ENCODE measurements around the gene OLFML3.
"Not testable (repeated sequence)": the region's sequence is repeated elsewhere in the genome, so short reads cannot be mapped to it uniquely, and the experiment has no call there.

Gene OLFML3

DNA sequence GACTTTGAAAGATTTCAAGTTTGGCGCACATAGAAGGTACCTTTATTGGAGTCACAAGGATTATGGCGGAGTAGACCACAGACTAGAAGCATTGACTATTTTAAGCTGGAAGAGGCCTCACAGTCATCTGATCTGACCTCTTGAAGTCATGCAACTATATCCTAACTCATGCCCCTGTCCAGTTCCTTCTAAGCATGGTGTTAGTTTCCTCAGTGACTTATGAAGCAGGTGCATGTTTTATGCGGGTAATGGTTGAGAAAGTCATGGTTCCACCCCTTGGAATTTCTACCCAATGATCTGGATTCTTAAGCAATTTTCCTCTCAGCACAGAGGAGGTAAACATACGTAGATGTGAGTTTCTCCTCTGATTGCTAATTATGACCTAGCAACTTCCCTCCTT, 11.7 kb downstream of the OLFML3 start:
- DNase-seq (ENCODE audit: low read depth in 1 of 2, low spot score in 1 of 2): no peak

DNA sequence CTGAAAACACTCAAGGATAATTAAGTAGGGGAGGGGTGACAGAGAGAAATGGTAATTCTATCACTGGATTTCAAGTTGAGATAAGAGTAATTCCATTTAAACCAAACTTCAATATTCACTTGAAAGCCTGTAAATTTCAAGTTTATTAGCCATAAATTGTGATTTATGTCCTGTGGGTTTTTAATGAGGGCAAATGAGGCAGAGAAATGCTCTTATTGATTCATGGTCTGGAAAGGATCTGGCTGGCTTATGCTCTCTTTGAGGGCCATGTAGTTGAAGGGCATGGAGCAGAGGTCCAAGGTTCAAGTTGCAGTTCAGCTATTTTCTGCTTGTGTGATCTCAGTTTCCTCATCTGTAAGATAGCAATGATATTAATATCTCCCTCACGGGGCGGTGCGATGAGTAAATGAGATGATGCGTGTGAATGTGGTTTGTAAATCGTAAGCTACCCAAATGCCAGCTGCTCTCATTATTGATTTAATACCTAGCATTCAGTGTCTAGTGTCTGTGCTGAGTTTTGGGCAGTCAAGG, 12.3 kb downstream of the OLFML3 start:
- DNase-seq (ENCODE audit: low read depth in 1 of 2, low spot score in 1 of 2): no peak

DNA sequence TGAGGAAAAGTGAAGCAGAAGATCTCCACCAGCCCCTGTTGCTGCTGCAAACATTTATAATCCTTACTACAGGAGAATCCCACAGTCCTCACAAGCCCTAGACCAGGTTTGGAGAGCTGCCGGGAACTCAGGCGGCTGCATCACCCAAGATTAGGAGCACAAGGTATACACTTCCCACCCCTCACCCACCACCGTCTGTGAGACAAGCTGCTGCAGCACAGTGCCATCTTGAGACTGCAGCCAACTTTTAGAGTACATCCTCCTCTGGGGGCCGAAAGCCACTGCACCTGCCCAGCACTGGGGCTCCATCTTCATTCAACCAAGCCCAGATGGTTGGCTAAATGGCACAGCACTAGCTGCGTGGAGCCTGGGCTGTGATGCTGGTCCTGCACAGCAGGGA, 13.8 kb downstream of the OLFML3 start:
- DNase-seq (ENCODE audit: low read depth in 1 of 2, low spot score in 1 of 2): no peak

DNA sequence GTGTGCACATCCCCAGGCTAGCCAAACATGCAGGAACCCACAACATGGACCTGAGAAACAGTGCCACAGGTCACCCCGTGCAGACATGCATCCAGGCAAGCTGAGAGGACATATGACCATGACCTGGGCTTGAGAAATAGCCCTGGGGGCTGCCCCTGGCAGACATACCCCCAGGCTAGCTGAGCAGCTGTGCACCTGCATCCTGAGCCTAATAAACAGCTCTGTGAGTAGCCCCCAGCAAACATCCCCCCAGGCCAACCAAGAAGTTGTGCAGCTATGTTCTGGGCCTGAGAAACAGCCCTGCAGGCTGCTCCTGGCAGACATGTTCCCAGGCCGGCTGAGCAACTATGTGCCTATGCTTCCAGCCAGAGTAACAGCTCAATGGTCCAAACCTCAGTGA, 14.5 kb downstream of the OLFML3 start:
- no peak for DNase-seq (ENCODE audit: low read depth in 1 of 2, low spot score in 1 of 2)

DNA sequence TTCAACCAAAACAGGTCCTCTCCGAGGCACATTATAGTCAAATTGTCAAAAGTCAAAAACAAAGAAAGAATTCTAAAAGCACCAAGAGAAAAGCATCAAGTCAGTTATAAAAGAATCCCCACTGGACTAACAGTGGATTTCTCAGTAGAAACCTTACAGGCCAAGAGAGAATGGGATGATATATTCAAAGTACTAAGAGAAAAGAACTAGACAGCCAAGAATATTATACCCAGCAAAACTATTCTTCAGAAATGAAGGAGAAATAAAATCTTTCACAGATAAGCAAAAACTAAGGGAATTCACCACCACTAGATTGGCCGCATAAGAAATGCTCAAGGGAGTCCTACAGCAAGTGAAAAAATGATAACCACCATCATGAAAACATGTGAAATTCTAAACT, 16.1 kb downstream of the OLFML3 start:
- no peak for DNase-seq (ENCODE audit: low read depth in 1 of 2, low spot score in 1 of 2)

DNA sequence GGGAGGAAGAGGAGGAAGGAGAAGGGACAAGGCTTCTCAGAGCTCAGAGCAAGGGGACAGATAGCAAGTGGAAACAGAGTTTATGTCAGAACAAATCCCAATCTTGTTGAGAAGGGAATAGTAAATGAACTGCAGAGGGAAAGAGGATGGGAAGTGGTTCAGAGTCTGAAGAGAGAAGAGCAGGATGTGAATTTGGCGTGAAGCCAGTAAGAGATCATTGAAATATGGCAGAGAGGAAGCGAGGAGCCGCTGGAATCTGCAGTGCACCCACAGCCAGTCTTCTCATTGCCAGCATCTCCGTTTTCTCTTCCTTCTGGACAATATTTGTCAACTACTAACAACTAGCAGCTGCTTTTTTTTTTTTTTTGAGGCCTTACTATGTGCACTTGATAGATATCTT, 19.1 kb downstream of the OLFML3 start:
- DNase-seq (ENCODE audit: low read depth in 1 of 2, low spot score in 1 of 2): no peak

DNA sequence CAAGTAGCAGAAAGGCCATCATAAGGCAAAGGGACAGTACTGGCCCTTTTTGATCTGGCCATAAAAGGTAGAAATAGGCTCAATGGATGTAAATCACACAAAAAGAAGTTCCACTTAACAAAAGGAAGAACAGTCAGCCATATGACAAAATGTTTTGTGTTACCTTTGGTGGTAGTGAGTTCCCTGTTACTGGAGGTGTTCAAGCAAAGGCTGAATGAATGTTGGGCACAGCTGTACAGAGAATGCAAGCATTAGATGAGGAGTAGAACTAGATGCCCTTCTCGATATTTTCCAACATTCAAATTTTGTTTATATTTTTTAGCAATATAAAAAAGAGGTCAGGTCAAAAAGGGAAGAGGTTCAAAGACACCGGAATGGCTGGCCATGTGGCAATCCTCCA, 20.0 kb downstream of the OLFML3 start:
- no peak for DNase-seq (ENCODE audit: low read depth in 1 of 2, low spot score in 1 of 2)

DNA sequence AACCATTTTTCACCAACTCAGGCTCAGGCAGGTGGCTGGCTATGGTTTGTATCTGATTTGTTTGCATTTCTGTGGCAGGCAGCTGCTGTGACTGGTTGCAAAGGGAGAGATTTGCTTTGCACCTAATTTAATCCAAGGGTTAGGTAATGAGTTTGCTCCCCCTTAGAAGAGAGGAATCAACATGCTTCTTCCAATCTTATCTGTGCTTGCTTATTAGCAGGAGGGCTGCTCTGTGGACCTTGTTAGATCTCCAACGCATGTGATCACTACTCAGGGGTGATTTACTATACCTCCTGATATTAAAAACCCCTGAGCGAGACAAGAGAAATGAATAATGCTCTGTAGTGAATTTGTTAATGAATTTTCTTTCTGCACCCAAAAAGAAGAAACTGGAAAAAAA, 20.5 kb downstream of the OLFML3 start:
- DNase-seq (ENCODE audit: low read depth in 1 of 2, low spot score in 1 of 2): no peak

DNA sequence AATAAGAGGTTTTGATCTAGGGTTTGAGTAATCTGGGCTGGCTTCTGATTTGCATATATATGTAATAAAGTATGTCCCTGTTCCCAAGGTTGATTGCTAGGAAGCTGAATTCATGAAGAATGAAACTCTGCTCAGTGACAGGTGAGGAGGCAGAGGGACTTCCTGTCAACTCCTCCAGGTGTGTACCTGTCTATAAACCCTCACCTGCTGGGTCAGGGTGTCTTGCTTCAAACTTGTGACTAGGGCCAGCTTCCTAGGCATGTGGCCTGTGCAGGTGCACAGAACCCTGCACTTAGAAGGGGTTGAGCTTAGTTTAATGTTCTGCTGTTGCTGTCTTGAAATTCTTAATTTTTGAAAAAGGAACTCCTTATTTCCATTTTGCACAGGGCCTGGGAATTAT, 21.1 kb downstream of the OLFML3 start:
- no peak for DNase-seq (ENCODE audit: low read depth in 1 of 2, low spot score in 1 of 2)

DNA sequence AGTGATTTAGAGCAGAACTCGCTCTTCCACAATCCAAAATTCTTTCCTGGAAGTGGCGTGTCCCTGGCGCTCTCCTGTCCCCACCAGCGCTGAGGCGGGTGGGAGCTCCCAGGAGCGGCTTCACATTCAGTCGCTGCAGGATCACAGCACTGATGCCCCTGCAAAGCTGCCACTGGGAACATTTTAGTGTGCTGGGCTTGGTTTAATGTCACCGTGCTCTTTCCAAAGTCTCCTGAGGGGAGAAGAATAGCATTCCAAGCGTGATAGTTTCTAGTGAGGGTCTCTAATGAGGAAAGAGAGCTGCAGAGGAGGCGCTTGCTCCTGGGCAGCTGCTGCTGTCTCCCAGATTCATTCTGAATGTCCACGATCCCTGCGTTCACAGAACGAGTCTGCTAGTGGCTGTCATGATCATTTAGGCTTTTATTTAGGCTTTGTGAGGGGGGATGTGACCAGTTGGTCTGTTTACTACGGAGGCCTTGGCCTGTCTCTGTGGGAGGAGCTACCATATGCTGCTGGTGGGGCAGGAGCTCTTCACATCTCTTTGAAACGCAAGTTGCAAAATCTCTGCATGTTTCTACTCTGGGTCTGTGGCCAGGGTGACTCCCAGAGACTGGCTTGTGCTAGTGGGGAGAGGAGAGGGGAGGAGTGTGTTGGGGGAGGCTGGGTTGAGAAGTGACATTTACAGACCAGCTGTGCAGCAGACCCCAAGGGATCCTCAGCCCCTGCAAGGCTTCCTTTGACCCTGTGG, 23.4 kb downstream of the OLFML3 start:
- DNase-seq (ENCODE audit: low read depth in 1 of 2, low spot score in 1 of 2): no peak

DNA sequence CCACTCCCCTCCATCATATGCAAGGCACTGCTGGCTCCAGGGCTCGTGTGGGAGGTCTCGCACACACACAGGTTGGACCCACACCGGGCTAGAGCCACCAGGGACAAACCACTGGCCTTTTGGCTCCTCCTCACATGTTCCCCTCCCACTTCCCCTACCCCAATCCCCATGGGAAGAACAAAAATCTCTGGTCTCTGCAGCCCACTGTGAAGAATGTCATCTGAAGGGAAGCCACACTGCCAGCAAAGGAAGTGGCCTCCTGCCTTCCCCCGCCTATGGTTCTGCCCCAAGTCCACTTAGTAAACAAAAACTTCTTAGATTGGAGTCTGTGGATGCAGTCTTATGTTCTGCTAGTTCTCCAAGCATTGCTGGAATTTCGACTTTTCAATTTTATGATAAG, 24.2 kb downstream of the OLFML3 start:
- DNase-seq (ENCODE audit: low read depth in 1 of 2, low spot score in 1 of 2): no peak

DNA sequence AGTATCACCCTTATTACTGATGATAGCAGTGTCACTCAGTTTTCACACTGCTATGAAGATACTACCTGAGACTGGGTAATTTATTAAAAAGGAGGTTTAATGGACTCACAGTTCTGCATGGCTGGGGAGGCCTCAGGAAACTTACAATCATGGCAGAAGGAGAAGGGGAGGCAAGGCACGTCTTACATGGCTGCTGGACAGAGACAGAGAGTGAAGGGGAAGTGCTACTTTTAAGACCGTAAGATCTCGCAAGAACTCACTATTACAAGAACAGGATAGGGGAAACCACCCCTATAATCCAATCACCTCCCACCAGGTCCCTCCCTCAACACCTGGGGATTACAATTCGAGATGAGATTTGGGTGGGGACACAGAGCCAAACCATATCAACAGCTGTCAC, 27.6 kb downstream of the OLFML3 start:
- DNase-seq (ENCODE audit: low read depth in 1 of 2, low spot score in 1 of 2): not testable (repeated sequence)

DNA sequence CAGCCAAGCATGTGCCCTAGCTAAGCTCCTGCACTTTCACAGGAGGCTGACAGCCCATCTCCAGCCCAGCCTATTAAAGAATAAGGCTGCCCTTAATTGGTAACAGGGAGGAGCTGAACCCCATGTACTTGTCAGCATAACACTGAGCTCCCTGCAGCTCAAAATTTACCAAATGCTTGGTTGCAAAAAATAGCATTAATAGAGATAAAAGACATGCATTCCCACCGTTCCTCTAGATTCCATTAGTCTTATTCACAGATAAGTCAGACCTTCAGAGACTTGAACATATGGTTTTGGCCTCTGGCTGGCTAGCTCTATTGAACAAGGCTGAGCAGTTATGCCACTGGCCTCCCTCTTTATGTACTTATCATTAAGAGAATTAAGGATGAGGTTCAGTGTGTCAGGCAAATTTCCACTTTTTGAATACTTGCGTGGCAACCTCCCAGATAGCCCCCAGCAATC, 29.2 kb downstream of the OLFML3 start:
- DNase-seq (ENCODE audit: low read depth in 1 of 2, low spot score in 1 of 2): no peak

DNA sequence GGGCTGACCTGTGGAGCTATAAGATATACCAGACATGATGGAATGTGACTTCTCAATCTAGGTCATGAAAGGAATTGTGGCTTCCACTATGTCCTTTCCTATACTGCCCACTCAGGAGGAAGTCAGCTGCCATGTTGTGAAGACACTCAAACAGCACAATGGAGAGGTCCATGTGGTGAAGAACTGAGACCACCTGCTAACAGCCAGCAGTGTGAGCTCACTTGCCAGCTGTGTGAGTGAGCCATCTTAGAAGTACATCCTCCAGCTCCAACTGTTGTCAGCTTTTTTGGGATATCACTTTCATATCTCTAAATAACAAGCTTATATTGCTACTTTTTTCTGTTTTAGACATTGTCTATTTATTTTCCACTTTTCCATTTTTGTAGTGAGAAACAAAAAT, 29.7 kb downstream of the OLFML3 start:
- DNase-seq (ENCODE audit: low read depth in 1 of 2, low spot score in 1 of 2): no peak

DNA sequence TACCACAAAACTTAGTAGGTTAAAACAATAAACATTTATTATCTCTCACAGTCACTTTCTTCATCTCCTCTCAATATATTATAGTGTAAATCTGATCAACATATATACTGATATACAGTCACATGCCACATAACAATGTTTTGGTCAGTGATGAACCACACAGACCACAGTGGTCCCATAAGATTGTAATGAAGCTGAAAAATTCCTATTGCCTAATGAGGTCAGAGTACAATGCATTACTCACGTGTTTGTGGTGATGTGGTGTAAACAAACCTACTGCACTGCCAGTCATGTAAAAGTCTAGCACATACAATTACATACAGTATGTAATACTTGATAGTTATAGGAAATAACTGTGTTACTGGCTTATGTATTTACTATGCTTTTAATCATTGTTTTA, 30.1 kb downstream of the OLFML3 start:
- no peak for DNase-seq (ENCODE audit: low read depth in 1 of 2, low spot score in 1 of 2)

DNA sequence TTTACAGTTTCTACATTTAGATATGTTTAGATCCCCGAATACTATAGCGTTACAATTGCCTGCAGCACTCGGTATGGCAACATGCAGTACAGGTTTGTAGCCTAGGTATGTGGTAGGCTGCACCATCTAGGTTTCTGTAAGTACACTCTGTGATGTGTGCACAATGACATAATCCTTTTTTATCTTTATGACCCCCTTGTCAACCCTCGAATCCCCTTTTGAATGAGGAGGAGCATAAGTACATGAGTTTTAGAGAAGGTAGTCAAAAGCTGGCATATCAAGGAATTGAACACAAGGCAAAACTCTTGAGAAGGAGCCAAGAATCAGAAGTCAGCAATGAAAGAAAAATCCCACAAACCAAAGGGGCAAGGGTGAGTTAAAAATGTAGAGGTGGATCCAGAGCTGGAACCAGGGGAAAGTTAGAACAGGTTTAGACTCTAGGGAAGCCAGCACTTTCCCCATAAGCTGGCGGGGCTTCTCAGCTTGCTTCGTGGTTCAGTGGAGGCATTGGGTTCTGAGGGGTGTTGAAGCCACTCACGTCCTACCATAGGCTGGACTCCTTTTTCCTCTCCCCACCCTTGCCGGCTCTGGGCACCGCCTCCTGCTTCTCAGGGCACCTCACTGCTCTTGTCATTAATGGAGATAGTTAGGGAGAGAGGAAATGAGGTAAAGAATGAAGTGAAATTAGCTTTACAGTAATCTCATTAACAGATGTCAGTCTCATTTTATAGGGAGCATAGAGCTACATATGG, 31.3 kb downstream of the OLFML3 start:
- DNase-seq (ENCODE audit: low read depth in 1 of 2, low spot score in 1 of 2): no peak

DNA sequence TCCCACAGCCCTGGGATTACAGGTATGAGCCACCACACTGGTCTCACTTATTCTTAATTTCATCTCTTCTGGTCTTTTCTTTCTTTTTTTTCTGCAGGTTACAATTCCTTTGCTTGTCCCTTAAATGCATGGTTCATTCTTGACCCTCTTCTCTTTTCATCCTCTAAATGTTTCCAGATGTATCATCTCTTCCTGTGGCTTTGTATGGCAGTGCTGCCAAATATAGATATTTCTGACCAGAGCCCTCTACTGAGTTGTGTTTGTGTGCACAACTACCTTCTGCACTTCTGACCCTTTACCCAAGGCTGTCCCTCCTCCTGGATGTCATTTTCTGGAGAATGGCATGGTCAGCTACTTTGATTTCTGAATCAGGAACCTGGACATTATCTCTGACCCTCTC, 32.5 kb downstream of the OLFML3 start:
- DNase-seq (ENCODE audit: low read depth in 1 of 2, low spot score in 1 of 2): no peak

DNA sequence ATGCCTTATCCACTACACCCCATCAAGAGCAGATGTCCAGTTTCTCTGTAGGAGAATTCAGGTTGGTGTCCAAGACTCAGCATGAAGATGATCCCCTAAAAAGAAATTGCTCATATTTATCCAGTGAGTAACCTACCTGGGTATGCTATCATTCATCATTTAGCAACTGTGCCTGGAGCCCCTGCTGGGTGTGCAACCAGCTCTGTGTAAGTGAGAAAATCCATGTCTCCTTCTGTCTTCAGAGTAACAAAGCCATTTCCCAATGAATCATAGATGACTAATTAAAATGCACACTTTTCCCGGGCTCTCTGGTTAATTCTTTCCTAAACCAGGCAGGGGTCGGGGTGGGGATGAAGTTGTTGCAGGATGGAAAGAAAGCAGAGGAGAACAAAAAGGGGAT, 35.8 kb downstream of the OLFML3 start:
- no peak for DNase-seq (ENCODE audit: low read depth in 1 of 2, low spot score in 1 of 2)

DNA sequence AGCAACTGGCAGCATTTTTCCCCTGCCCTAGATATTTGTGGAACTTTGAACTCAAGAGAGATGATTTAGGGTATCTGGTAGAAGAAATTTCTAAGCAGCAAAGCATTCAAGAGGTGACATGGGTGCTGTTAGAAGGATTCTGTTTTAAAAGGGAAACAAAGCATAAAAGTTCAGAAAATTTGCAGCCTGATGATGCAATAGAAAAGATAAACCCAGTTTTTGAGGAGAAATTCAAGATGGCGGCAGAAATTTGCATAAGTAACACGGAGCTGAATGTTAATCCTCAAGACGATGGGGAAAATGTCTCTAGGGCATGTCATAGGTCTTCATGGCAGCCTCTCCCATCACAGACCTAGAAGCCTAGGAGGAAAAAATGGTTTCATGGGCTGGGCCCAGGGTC, 40.5 kb downstream of the OLFML3 start:
- DNase-seq (ENCODE audit: low read depth in 1 of 2, low spot score in 1 of 2): not testable (repeated sequence)

DNA sequence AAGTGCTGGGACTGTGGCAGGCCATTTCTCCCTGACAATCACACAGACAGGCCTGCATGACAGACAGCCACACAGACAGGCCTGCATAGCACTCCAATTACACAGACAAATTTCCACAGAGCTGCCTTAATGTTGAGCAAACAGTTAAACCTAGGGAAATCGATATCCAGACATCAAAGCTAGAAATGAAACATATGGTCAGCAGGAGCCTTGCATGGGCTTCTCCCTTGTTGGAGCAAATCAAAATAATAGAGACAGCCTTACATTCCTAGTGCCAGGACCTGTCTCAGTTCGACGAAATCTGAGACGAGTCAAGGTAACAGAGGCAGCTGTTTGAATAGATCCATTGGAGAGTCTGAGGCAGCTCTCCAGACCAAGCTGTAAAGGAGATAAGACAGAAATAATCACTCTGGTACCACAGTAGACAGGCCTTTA, 42.4 kb downstream of the OLFML3 start:
- DNase-seq (ENCODE audit: low read depth in 1 of 2, low spot score in 1 of 2): no peak

DNA sequence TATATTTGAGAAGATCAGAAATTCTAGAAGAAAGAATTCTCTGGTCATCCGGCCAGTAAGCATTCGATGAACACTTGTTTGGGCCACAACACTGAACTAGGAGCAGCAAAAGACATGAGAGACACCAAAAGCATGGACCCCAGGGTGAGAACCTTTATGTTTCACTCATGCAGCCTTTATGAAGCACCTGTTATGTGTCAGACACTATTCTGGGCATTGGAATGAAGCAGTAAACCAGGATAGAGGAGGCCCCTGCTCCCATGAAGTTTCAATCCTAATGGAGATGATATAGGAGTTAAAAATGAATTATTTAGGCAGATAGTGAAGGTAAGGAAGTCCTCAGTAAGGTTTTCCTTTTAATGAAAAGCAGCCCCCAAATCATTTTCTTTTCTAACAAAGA, 43.6 kb downstream of the OLFML3 start:
- no peak for DNase-seq (ENCODE audit: low read depth in 1 of 2, low spot score in 1 of 2)

DNA sequence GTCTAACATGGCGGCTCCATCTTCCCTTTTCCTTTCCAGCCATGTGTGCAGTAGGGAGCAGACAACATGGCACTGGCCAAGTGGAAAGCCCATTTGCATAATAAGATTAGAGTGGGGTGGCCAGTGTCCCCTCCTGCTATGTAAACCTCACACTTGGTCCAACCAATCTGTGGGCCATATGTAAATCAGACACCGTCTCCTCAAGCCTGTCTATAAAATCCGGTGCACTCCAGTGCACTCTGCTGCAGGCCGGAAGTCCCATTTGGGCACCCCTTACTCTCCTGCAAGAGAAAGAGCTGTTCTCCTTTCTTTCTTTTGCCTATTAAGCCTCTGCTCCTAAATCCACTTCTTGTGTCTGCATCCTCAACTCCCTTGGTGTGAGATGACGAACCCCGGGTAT, 44.1 kb downstream of the OLFML3 start:
- no peak for DNase-seq (ENCODE audit: low read depth in 1 of 2, low spot score in 1 of 2)

Measured in activated CD4-positive, alpha-beta T cell treated with anti-CD3 and anti-CD28 coated beads, Interleukin-2, amount 50 U/mL, for 24 hours (primary cell).